ENCODE data around the gene ITPRIPL2.

Gene ITPRIPL2

DNA sequence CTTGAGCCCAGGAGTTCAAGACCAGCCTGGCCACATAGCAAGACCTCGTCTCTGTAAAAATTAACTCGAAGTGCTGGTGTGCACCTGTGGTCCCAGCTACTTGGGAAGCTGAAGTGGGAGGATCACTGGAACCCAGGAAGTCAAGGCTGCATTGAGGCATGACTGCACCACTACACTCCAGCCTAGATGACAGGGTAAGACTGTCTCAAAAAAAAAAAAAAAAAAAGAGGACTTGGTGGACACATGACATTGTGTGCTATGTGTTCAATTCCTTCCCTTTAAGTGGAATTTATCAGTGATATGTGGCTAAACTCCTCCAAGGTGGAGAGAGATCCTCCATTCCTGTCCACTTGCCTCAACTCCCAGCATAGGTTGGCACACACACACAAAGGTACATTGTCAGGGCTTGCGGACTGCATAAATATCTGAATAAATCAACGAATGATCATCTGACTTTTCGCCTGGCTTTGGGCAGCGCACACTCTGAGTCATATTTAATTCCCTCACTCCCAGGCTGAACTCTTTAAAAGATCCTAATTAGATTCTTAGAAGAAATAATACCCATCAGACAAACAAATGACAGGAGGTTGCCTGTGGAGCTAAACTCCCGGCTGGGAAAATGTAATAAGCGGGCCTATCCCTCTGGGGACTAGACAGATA is 29.3 kb downstream of the ITPRIPL2 start:
- DNase-seq (ENCODE audit: low read depth, low spot score) = no peak

DNA sequence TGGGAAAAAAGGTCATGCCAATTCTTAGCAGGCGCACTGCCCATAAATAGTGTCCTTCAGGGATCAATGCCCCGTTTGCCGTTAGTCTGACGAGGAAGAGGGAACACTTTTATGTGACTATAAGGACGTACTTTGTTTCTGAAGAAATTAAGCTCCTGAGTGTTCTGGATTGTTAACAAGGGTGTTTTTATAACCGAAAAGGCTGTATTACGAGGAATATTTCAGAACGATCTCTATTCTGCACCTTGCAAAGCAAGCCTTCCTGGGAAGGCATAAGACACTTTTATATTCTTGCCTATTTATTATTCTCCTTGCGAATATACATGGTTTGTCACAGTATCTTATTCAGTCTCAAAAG is 29.8 kb downstream of the ITPRIPL2 start:
- no peak for DNase-seq (ENCODE audit: low read depth, low spot score)

DNA sequence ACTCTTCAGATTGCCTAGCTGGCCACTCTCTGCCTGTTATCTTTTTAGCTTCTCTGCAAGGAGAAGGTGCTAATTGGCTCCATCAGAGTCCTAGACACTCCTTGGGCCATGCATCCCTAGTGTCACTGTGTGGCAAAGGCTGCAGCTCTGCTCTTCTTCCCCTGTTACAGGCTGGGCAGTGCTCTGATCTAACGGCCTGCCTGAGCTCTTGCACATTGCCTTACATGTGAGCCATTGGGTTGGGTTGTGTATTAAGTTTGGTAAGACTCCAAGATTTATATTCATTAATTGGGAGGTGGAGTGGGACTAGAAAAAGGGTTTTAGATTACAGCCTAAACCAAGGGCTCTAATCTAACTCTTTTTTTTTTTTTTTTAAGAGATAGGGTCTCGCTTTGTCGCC is 31.2 kb downstream of the ITPRIPL2 start:
- no peak for DNase-seq (ENCODE audit: low read depth, low spot score)

DNA sequence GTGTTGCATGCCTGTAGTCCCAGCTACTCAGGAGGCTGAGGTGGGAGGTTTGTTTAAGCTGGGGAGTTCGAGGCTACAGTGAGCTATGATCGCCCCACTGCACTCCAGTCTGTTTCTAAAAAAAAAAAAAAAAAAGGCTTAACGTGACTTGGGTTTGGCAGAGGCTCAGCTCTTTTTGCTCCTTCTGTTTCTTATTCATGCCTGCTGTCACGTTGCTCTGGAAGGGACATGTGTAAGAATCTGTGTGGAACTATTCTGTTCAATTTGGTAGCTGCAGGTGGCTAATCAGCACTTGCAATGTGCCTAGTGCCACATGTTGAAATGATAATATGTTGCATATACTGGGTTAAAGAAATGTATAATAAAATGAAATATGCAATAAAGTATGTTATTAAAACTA is 33.4 kb downstream of the ITPRIPL2 start:
- no peak for DNase-seq (ENCODE audit: low read depth, low spot score)

DNA sequence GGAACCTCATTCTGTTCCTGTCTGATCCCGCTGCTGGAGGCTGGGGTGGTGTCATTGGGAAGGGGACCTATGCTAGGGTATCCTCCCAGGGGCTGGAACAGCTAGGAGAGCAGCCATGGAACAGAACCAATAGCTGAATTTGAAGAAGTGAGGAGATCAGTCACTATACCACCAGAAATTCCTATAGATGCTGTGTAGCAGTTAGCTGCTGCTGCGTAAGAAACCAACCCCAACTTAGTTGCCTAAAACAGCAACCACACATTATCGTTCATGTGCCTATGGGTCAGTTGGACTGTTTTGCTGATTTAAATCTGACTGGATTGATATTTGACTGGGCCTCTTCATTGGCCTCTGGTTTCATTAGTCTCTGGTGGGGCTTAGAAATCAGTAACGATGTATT is 33.9 kb downstream of the ITPRIPL2 start:
- no peak for DNase-seq (ENCODE audit: low read depth, low spot score)

DNA sequence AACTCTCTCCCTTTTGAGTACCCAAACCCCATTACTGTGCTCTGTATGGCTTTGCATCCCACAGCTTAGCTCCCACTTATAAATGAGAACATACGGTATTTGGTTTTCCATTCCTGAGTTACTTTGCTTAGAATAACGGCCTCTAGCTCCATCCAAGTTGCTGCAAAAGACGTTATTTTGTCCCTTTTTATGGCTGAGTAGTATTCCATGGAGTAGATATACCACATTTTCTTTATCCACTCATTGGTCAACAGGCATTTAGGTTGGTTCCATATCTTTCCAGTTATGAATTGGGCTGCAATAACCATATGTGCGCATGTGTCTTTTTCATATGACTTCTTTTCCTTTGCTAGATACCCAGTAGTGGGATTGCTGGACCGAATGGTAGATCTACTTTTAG is 34.4 kb downstream of the ITPRIPL2 start:
- DNase-seq (ENCODE audit: low read depth, low spot score) = no peak

DNA sequence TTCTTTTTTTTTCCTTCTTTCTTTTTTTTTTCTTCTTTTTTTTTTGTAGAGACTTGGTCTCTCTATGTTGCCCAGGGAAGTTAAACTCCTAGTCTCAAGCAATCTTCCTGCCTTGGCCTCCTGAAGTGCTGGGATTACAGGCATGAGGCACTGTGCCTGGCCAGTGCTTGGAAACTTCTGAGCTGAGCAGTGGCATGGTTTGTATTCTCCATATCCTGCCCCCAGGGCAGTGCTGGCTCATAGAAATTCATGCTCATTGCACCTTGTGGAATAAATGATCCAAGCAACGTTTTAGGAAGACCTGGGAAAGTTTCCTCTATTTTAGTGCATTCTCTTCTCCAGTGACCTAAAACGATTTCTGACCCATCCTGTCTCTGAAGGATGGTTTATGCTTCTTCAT is 37.5 kb downstream of the ITPRIPL2 start:
- no peak for DNase-seq (ENCODE audit: low read depth, low spot score)

DNA sequence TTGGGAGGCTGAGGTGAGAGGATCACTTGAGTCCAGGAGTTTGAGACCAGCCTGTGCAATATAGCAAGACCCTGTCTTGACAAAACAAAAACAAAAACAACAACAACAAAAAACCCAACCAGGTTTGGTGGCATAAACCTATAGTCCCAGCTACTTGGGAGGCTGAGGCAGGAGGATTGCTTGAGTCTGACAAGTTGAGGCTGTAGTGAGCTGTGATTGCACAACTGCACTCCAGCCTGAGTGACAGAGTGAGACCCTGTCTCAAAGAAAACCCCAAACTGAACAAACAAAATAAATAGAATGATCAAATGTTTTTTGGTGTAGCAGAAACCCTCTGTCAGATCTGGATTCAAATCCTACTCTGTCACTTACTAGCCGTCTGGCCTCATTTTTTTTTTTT is 38.3 kb downstream of the ITPRIPL2 start:
- no peak for DNase-seq (ENCODE audit: low read depth, low spot score)

DNA sequence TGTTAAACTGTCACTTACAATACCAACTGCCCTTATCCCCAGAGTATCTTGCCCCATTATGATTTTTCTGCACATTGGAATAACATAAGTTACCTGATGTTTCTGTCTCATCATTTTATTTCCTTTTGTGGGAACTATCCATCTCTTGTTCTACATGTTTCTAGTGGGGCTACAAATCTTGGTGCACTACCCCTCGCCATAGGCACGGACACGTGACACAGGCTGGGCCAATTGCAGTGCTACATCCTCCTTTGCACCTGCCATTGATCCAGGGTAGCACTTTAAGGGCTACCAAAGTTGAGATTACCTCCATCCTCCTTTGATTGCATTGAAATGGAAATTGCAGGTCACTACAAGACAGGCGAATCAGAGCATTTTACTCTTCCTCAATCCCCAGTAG is 40.1 kb downstream of the ITPRIPL2 start:
- no peak for DNase-seq (ENCODE audit: low read depth, low spot score)

DNA sequence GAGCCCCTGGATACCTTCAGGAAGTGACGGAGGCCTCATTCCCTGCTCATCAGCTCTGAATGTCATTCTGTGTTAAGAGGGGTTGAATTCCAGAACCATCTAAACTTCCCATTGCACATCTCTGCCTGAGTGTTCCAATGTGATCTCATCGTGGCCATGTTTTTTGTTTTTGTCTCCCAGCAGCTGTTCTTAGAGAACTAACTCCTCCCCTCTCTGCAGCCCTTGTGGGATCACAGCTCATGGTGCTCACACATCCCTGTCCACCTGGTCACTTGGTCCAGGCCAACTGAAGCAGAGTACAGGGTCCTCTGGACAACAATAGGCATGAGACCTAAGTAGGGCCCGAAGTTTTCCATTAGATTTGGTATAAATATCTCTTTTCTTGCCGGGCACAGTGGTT is 48.3 kb downstream of the ITPRIPL2 start:
- DNase-seq (ENCODE audit: low read depth, low spot score) = peak; percentile 10

DNA sequence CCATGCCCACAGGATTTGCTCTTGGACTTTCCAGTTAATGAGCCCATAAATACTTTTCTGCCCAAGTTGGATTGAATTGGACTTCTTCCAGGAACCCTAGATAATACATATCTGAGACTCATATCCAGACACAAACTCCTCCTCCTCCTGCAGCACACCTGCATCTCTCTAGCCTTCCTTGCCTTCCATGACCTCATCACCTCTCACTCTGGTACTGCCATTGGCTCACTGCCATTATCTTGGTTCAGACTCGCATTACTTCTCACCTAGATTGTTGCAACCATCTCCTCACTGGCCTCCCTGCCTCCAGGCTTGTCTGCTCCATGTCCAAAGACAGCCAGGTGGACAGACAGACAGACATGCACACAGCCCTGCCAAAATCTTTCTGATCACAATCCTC is 49.5 kb downstream of the ITPRIPL2 start:
- no peak for DNase-seq (ENCODE audit: low read depth, low spot score)

DNA sequence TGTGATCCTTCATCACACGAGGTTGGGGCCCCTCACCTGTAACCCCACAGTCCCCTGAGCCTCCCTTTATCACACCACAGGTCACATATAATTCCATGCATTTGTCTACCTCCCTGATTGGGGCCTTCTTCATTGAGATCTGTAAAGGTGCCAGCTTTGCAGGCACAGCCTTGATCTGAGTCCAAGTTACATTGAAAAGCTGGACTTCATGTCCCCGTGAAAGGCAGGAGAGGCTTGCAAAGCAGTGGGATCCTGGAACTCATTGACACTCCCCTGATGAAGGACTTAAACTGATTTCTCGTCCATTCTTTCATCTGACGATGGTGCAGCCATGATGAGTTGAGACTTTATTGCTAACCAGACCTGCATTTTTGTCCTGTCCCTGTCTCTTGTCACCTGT is 50.5 kb downstream of the ITPRIPL2 start:
- no peak for DNase-seq (ENCODE audit: low read depth, low spot score)

DNA sequence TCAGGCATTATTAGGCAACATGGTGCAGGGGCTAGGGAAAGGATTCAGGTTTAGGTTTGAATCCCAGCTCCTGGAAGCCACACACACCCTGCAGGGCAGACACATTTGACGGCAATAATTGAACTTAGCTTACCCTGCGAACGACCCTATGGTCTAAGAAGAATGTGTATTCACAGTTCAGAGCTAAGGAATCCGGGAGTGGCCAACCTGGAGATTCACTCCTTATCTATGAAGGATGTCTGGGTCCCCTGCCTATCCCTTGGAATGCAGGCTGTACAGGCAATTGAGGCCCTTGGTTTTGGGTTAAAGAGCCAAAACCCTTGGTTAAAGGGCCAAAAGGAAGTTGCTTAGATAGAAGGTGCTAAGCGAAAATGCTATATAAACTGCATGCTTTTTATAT is 51.3 kb downstream of the ITPRIPL2 start:
- peak; percentile 70 for DNase-seq (ENCODE audit: low read depth, low spot score)

DNA sequence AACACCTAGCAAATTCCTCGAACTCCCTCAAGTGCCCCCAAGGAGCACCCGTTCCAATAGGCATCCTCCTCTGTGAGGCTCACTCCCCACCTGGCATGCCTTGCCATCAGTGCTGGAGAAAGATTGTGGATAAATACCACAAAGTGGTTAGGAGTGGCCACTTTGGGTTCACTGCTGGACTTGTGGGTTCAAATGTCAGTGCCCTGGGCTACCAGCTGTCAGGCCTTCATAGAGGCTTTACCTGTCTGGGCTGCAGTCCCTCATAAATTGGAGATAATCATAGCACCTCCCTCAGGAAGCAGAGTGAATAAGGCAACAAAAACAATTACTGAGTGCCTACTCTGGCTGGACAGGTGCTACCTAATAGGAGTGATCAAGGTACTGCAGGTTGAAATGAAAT is 52.7 kb downstream of the ITPRIPL2 start:
- no peak for DNase-seq (ENCODE audit: low read depth, low spot score)

DNA sequence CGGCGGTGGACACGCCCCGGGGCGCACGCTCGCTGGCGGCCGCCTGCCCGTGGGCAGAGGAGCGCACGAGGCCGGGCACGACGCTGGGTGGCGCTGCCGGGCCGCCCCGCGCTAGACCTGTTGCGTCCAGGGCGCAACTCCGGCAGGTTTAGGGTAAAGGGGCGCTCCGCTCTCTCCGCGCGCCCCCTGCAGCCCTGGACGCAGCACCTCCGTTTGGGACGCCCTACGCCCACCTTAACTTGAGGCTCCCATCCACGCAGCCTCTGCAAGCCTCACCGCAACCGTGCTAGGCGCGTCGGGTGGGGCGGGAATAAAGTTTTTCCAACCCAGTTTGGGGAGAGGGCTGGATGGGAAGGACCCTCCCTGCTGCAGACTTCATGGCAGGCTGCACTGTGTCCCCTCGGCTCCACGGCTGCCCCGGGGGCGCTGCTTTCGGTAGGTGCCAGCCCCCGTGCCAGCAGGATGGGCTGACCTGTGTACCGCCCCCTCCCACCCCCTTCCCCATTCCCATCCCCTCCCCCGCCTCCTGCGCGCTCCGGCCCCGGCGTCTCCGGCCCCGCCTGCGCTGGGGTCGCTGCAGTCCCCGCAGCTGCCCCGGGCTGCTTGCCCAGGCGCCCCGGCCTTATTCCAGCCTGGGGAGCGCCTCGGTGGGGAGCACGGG is 54.1 kb downstream of the ITPRIPL2 start, which contains the start of gene SYT17:
SYT17 (plus strand) TSS at position 531 of the 661 bp plus-strand sequence. CDS start 407 bp downstream, outside the sequence.
- peak; percentile 82 for DNase-seq (ENCODE audit: low read depth, low spot score)

DNA sequence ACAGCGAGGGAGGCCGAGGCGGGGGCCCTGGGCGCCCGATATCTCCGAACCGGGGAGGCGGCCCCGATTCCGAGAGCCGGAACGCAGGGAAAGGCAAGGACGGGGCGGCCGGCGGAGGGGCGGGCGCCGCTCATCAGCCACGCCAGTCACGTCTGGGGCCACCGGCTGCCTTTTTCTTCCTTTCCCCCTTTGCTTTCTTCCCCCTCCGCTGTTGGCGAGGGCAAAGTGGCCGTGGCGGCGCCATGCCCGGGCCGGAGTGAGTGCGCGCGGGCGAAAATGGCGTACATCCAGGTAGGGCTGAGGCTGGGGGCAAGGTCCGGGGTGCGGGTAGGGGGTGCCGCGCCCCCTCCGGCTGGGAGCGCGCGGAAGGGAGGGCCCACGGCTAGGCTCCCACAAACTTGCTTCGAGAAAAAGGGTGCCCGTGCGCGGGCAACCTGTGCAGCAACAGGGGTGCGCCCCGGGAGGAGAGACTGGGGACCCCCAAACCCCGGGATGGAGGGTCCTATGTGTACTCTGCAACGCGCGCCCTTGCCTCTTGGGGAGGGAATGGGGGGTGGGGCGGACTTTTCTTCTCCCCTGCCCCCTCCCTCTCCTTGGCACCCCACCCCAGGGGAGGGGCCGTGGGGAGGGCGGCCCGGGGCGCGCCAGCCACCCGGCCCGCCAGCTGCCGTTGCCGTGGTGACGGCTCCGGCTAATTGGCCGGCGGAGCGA is 54.8 kb downstream of the ITPRIPL2 start:
- peak; percentile 40 for DNase-seq (ENCODE audit: low read depth, low spot score)

DNA sequence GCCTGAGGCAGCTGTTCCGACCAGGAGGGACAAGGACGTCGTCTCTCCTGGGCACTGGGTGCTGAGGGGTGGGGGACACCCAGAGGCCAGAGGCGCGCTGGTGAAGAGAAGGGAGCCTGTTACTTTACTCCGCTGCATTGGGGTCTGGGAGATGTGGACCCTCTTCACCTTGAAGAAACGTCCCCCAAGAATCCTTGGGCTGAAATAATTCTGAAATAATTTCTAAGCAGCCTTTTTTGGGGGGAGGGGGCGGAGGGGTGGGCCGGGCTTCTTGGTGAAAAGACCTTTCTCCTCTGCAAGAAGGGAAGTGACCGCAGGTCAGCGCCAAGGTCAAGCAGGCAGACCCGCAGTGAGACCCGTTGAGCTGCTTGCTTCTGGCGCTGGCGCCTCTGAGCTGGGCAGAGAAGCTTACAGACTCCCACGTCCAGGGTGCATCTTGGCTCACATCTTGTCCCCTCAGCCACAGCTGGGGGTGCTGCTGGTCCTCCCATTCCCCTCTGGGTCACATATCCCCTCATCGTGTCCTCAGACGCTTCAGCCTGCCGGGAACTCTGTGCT is 55.4 kb downstream of the ITPRIPL2 start:
- DNase-seq (ENCODE audit: low read depth, low spot score) = peak; percentile 16

DNA sequence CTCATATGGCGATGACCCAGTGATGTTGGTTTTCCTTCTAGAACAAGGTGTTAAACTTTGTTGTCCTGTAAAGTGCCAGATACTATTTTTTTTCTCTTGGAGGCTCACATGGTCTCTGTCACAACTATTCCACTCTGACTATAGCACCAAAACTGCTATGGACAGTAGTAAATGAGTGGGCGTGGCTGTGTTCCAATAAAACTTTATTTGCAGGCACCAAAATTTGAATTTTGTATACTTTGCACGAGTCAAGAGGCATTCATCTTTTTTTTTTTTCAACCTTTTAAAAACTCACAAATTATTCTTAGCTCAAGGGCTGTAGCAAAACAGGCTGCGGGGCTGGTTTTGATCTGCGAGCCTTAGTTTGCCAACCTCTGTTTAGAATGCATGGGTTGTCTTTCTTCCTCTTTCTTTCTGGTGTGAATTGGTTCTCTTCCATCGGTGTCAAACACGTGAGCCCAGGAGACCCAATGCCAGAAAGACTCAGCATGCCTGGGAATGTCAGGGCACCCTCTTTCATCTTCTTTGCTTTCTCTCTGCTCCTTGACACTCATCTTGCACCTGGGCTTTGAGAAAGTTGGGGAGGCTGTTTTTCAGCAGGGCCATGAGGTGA is 56.4 kb downstream of the ITPRIPL2 start:
- no peak for DNase-seq (ENCODE audit: low read depth, low spot score)

Data from ELF-1 (cell line).